Activated CD8-positive, alpha-beta memory T cell treated with anti-CD3 and anti-CD28 coated beads for 36 hours (primary cell): ENCODE measurements around the gene TMEM63C. TPM values are rescaled to one million over a fixed set of nuclear protein-coding genes. Genes with fewer than 3 reads are reported as not detected.

Experiments
- CTCF ChIA-PET: fragments of 350-600 bp; sonication (Branson Sonifier 250); formaldehyde crosslinking; loops from one replicate; lab custom pipeline; 2021; ENCODE audit warnings: antibody characterized with exemption; lab: Charles Lee
- POLR2A ChIA-PET: fragments of 350-600 bp; sonication (Branson Sonifier 250); formaldehyde crosslinking; loops from one replicate; lab custom pipeline; 2021; ENCODE audit warnings: antibody characterized with exemption; lab: Charles Lee
- total RNA-seq, 2 experiments: library from RNA; stranded (reverse); gene quantifications; one replicate each; pipeline ENCODE4 v1.2.3, GENCODE V29; 2021

Gene TMEM63C
- total RNA-seq, 2 experiments from 2014 or later, result 0.51 to 1.3 TPM

GRCh38 chr14:77186911-77187648 lies 5.5 kb downstream of the TMEM63C start:
- ChIA-PET CTCF (interaction anchor here (1.0 kb wide), 1 partner anchor 315 kb away, joined by 5 read pairs; no protein-coding TSS in a partner anchor), POLR2A (no interaction called here)

- ChIA-PET CTCF (no interaction called here), POLR2A (no interaction called here)
Observed at GRCh38 chr14:77187649-77188012, 6.0 kb downstream of the TMEM63C start.

- ChIA-PET CTCF (no interaction called here), POLR2A (no interaction called here)
Observed at GRCh38 chr14:77189479-77189878, 7.9 kb downstream of the TMEM63C start.

GRCh38 chr14:77190977-77191376 lies 9.4 kb downstream of the TMEM63C start:
- ChIA-PET POLR2A (no interaction called here), CTCF (no interaction called here)

- ChIA-PET POLR2A (no interaction called here), CTCF (no interaction called here)
Observed at GRCh38 chr14:77194706-77195105, 13.1 kb downstream of the TMEM63C start.

- ChIA-PET POLR2A (no interaction called here), CTCF (no interaction called here)
Observed at GRCh38 chr14:77195766-77196165, 14.2 kb downstream of the TMEM63C start.

- POLR2A ChIA-PET, result no interaction called here
Observed at GRCh38 chr14:77197988-77198387, 16.4 kb downstream of the TMEM63C start.

GRCh38 chr14:77198561-77198960 lies 17.0 kb downstream of the TMEM63C start:
- CTCF ChIA-PET, result no interaction called here
- POLR2A ChIA-PET, result no interaction called here

More at GRCh38 chr14:77197988-77198387, 16.4 kb downstream of the TMEM63C start:
- CTCF ChIA-PET, result no interaction called here

- ChIA-PET CTCF (no interaction called here), POLR2A (no interaction called here)
Observed at GRCh38 chr14:77199590-77199989, 18.0 kb downstream of the TMEM63C start.

- ChIA-PET CTCF (no interaction called here), POLR2A (no interaction called here)
Observed at GRCh38 chr14:77200406-77200985, 18.9 kb downstream of the TMEM63C start.

- CTCF ChIA-PET, result no interaction called here
- POLR2A ChIA-PET, result no interaction called here
Observed at GRCh38 chr14:77201696-77202095, 20.1 kb downstream of the TMEM63C start.

- ChIA-PET CTCF (interaction anchor here (0.6 kb wide), 1 partner anchor 24 kb away, joined by 3 read pairs; no protein-coding TSS in a partner anchor), POLR2A (no interaction called here)
Observed at GRCh38 chr14:77203611-77204458, 22.2 kb downstream of the TMEM63C start.

- CTCF ChIA-PET, result no interaction called here
- POLR2A ChIA-PET, result no interaction called here
Observed at GRCh38 chr14:77204459-77204771, 22.8 kb downstream of the TMEM63C start.

- POLR2A ChIA-PET, result no interaction called here
- CTCF ChIA-PET, result no interaction called here
Observed at GRCh38 chr14:77204907-77205306, 23.3 kb downstream of the TMEM63C start.

GRCh38 chr14:77205566-77205965 lies 24.0 kb downstream of the TMEM63C start:
- ChIA-PET POLR2A (no interaction called here), CTCF (no interaction called here)

- POLR2A ChIA-PET, result no interaction called here
- CTCF ChIA-PET, result no interaction called here
Observed at GRCh38 chr14:77206261-77206824, 24.7 kb downstream of the TMEM63C start.

- ChIA-PET CTCF (no interaction called here), POLR2A (no interaction called here)
Observed at GRCh38 chr14:77206877-77207389, 25.3 kb downstream of the TMEM63C start.

- CTCF ChIA-PET, result no interaction called here
- POLR2A ChIA-PET, result no interaction called here
Observed at GRCh38 chr14:77208291-77208978, 26.8 kb downstream of the TMEM63C start.

GRCh38 chr14:77208979-77209318 lies 27.4 kb downstream of the TMEM63C start:
- ChIA-PET CTCF (no interaction called here), POLR2A (no interaction called here)
